IPS-NIHi11 (cell line): ENCODE data around the gene WNT1.

ENCODE experiments used
- DNase-seq: peaks from one replicate; pipeline ENCODE4 v3.0.0; 2012; ENCODE audit warnings: mixed read lengths, low spot score

Gene WNT1

DNA sequence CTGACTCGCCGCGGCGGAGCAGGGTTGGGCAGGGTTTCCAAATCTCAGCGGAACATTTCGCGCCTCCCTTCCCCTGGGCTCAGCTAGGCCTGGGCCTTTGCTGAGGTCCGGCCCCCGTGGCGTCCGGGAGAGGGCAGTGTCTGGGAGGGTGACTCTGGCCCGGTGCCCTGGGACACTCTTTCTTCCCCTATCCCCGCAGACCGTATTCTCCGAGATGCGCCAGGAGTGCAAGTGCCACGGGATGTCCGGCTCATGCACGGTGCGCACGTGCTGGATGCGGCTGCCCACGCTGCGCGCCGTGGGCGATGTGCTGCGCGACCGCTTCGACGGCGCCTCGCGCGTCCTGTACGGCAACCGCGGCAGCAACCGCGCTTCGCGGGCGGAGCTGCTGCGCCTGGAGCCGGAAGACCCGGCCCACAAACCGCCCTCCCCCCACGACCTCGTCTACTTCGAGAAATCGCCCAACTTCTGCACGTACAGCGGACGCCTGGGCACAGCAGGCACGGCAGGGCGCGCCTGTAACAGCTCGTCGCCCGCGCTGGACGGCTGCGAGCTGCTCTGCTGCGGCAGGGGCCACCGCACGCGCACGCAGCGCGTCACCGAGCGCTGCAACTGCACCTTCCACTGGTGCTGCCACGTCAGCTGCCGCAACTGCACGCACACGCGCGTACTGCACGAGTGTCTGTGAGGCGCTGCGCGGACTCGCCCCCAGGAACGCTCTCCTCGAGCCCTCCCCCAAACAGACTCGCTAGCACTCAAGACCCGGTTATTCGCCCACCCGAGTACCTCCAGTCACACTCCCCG is 3.0 kb downstream of the WNT1 start:
- peak; percentile 76 for DNase-seq

DNA sequence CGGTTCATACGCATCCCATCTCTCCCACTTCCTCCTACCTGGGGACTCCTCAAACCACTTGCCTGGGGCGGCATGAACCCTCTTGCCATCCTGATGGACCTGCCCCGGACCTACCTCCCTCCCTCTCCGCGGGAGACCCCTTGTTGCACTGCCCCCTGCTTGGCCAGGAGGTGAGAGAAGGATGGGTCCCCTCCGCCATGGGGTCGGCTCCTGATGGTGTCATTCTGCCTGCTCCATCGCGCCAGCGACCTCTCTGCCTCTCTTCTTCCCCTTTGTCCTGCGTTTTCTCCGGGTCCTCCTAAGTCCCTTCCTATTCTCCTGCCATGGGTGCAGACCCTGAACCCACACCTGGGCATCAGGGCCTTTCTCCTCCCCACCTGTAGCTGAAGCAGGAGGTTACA is 3.6 kb downstream of the WNT1 start:
- DNase-seq: no peak

DNA sequence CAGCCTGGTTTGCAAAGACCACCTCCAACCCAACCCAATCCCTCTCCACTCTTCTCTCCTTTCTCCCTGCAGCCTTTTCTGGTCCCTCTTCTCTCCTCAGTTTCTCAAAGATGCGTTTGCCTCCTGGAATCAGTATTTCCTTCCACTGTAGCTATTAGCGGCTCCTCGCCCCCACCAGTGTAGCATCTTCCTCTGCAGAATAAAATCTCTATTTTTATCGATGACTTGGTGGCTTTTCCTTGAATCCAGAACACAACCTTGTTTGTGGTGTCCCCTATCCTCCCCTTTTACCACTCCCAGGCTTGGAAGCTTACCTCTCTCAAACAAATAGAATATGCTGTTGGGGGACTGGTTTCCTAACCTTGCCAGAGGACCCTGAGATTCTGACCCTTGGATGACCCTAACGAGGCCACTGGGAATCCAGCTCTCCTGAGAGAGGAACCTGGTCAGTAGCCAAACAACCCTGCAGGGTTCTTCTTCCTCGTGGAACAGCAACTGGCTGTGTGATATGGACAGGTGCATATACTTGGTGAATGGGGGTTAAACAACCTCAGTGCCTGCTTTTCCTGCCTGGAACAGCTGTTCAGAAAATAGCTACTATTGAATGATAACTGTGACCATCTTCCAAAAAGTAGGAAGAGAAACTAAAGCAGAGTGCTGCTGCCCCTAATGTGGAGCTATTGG is 4.4 kb downstream of the WNT1 start:
- DNase-seq: no peak

DNA sequence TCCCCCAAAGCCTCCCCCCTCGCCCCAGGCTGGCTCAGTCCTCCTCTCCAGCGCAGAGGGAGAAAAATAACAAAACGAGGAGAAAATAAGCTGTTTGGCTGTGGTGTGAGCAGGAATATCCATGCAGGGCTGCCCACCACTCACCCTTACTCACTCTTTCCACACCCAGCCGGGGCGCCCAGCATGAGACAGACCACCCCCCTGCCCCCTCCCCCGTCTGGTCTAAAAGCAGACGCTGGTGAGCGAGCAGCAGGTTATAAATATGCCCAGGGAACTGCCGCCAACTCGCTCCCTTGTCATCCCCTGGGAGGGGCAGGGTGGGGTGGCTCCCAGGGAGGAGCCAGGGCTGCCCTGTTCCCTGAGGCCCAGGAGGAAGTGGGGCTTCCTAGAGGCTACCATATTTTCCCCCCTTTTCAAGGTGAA is 7.4 kb downstream of the WNT1 start:
- no peak for DNase-seq

DNA sequence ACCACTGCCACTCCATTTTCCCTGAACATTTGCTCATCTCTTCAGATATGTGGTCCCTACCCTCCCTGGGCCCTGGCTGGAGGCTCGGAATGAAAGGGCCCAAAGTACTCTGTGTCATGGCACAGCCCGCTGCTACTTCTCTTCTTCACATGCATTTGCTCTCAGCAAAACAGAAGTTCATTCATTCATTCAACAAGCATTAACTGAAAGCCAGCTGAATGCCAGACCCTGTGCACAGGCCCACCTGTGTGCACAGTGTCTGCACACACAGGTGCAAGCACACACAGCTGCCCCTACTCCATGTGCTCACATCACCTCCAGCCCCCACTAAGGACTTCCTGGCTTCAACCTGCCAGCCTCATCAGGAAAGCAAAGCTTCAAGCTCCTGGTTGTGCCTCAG is 7.8 kb downstream of the WNT1 start:
- no peak for DNase-seq

DNA sequence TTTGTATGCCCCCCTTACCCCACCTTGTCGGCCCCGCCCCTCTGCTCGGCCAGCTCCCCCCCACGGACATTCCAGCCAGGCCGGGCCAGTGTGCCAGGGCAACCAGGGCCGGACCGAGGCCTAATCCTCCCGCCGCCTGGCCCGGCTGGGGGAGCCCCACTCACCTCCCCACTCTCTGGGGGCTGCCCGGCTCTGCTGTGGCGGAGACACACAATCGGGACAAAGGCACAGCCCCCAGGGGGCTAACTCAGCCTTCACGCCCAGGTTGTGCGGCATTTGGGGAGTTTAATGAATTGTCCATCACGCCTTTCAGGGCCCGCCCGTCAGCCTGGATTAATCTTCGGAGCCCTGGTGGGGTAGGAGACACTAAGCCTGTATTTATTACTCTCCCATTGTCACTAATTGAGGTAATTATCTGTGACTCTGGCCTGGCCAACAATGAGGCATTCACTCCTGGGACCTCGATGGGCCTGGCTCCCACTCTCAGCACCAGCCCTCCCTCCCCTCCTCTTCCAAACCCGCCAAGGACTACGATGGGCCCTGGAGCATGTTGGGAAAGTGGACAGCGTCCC is 8.7 kb downstream of the WNT1 start:
- DNase-seq: no peak

DNA sequence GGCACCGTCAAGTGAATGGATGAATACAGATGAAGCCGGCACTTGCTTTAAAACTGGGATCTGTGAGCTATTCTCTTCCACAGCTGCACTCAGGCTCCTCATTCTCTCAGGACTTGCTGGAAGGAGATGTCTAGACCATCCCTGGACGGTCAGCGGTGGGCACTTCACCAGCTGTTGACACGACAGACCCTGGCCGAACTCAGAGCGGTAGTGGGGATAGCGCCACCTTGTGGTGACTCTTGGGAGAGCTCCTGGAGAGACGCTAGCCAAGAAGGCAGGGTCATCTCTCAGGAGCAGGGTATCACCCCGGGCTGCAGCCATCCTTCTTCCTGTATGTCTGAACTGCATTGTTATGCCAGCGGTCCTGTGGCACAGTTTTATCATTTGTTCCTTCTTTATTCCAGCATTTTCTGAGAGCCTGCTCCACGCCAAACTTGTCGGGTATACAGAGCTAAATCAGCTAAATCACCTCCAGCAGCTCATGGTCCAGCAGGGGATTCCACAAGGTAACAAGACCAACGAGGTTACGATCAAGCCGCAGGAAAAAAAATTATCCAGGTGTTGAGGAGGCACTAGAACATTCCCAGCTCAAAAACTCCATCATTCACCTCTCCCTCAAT is 10.0 kb downstream of the WNT1 start:
- peak; percentile 85 for DNase-seq

DNA sequence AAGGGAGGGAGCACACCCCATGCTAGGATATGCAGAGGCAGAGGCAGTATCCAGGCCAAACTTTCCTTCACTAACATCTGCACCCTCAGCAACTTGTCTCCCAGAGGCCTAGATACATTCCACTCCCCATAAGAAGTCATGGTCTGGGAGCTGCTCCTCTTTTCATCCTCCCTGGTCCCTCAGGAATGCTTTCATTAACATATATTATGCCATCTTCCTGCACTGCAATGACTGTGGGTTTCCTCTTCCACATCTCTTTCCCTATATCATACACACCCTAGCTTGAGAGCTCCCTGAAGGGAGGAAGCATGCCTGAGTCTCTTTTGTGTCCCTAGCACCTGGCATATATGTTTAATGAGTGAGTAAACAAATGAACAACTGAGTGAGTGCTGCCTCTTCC is 12.4 kb downstream of the WNT1 start:
- DNase-seq: no peak

DNA sequence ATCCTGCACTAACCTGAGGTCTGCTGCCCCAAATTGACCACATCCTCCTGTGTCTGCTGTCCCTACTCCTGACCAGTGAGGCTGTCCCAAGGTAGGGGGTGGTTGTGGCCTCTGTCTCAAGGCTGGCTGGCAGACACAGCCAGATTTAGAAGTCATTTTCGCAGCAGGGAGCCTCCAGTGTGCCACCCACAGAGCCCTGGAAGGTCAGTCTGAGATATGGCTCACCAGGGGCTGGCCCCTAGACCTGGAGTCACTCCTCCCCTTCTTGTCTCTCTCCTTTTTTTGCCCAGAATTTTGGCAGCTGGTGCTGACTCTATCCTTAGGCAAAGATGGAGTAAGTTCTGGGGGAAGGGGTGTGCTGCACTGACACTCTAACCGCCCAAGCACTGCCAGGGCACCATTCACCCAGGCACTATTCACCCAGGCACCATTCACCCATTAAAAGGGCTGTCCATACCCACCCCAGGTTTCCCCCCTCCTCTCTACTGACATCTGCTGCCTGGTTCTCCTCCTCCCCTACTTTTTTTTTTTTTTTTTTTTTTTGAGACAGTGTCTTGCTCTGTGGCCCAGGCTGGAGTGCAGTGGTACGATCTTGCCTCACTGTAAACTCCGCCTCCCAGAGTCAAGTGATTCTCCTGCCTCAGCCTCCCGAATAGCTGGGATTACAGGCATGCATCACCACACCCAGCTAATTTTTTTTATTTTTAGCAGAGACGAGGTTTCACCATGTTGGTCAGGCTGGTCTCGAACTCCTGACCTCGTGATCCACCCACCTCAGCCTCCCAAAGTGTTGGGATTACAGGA is 13.3 kb downstream of the WNT1 start:
- no peak for DNase-seq

DNA sequence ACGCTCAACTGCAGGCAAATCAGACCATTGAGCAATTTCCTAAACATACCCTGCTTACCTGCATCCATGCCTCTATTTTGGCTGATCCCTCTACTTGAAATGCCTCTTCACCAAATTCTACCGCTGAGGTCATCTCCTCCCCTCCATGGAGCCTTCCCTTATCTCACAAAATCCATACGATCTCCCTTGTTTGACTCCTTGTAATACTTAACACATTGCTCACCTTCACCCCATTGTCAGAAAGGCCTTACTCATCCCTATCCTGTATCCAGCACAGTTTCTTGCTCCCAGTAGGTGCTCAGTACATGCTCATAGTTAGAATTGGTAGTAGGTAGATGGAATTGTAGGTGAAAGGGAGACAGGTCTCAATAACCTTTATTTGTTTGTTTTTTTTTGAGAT is 15.7 kb downstream of the WNT1 start:
- DNase-seq: no peak

DNA sequence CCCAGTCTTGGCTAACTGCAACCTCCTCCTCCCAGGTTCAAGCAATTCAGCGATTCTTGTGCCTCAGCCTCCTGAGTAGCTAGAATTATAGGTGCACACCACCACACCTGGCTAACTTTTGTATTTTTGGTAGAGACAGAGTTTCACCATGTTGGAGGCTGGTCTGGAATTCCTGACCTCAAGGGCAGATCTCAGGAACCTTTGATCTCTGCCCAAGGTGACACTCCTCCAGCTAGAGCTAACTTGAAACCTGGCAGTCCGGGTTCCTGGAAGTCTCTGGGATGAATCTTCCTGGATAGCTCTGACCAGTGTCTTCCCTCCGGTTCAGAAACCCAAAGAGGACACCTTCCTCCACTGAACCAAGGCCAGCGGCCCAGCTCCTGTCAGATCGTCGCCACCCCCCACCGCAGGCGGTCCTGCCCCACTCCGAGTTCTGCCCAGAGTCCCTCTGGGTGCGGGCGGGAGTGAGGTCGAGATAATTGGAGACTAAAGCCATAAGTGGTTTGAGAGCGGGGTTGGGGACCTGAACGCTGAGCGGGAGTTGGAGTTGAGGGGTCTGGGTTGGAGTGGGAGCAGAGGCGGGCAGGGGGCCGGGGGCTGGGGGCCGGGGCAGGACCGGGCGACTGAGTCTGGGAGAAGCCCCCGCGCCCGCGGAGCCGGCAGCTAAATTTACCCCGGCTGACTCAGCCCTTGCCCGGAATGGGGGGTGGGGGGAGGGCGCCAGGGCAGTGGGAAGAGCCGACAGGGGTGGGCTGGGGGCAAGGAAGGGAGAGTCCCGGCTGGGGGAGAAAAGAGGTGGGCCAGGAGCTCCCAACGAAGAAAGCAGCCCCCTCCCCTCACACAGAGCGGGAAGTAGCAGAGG is 16.3 kb downstream of the WNT1 start:
- DNase-seq: no peak

DNA sequence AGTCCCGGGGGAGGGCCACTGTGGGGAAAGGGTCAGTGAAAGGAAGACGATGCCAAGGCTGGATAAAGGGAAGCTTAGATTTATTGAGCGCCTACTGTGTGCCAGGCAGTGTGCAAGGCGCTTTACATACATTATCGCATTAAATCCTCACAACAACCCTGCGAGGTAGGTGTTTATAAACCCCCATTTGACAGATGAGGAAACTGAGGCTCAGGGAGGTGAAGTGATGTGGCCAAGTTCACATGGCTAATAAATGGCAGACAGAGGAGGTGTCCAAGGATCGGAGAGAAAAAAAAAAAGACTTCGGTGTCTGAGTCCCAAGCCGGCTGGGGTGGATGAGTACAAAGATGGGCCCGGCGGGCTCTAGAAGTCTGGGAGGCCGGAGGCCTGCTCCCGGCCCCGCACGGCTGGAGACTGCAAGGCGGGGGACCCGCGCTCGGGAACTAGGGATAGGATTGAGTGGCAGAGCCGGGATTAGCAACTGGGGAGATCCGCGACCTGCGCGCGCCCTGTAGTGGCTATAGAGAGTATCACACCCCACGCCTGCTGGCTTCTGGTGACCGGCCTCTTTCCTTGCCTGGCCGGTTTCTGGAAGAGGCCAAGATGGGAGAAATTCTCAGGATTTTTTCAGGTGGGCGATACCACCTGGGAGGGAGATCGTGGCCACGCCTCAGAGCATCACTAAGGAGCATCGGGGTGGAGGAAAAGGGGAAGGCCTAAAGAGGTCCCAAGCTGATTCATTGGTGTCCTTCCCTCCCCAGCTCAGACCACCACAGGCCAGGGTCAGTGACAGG is 17.2 kb downstream of the WNT1 start:
- peak; percentile 99 for DNase-seq

DNA sequence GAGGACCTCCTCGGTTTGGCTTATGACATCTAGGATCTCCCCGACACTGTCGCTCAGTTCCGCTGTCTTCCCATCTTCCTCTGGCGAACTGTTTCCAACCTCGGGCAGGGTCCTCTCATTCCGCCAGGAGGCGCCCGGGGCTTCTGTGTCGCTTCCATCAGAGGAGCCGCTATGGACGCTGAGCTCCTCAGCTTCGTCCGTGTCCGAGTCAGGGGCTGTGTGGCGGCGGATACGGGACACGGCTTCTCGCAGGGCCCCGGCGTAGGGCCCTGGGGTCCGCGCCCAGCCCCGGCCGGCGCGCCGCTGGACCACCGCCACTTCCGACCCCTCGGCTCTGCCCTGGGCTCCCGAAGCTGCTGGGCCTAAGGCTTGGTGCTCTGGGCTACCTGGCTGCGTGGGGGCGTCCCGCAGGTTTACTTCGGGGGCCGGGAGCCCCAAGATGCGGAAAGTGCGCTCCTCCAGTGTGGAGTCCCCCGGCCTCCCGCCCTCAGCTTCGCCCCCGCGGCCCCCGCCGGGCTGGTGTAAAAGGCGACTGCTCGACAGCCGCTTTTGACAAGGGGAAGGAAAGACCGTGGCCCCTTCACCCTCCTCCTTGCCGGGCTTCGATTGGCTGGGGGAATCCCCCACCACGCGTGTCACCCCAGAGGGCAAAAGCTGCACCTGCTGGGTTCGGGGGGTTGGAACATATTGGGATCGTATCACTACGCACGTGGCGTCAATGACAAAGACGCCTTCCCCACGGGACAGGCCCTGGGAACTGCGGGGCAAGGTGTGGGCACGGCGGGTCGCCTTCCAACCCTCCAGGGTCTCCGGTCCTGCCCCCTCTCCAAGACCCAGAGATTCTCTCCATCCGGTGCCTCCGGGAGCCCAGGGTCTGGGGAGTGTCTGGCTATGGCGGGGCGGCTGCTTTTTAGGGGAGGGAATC is 18.9 kb downstream of the WNT1 start:
- peak; percentile 86 for DNase-seq

DNA sequence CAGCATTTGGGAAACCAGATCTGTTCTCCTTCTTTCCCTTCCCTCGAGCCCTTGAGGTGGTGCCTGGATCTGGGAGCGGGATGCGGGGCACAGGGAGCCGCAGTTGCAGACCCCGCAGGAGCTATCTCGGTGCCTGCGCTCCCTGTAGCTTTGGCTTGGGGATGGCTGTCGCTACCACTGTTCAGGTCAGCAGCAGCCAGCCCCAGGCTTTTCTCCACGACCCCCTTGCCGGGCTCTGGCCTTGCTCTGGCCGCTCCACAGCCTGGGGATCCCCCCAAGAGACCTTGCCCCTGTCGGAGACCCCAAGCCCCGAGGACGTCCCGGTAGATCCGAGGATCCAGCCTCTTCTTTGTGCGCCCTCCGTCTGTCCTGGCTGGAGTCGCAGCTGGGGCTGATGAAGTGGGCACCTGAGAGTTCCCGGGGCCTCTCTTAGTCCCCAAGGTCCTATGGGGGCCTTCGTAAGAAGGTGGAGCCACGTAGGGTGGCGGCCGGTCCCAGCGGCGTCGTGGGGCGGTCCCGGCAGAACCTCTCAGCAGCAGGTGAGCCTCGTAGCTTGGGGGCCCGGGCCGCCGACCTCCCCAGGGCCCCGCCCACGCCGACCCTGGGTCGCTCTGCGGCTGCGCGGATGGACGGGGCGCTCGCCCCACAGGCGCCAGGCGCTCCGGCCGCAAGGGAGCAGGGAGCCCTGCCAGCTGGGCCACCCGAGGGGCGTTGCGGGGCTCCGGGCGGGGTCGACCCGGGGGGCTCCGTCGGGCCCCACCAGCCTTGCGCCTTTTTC is 19.8 kb downstream of the WNT1 start:
- peak; percentile 85 for DNase-seq

DNA sequence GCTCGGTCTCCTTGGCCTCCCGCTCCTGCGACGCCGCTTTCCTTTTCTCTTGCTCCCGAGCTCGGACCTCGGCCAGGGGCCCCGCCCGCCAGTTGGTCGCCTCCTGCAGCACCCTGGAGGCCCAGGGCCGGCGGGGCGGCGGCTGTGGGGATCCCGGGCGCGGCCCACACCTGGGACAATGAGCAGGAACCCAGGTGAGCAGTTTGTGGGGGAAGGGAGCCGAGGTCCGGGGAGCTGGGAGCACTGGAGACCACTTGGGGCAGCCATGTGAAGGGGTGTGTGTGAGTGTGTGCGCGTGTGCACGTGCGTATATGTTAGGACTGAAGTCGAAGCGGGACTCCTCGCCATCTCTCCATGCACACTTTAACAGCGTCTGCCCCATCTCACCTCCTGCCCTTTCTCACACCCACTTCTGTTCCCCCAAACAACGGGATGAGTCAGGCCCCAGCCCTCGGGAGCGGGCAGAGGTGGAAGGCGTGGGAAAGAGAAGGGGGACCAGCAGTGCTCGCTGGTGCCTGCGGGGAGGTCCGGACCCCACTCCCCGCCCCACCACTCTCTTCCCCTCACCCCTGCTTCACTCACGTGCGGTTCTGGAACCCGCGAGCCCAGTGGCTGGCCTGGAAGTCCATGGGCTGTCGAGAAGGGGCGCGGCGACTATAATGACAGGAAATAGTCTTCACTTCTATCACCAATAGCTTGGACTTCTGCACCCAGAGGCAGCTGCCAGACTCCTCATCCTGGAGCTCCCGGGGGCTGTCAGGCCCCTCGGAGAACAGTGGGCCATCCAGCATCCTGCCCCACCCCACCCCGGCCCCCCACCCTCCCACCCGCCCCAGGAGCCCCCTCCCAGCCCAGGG is 20.6 kb downstream of the WNT1 start:
- DNase-seq: no peak

DNA sequence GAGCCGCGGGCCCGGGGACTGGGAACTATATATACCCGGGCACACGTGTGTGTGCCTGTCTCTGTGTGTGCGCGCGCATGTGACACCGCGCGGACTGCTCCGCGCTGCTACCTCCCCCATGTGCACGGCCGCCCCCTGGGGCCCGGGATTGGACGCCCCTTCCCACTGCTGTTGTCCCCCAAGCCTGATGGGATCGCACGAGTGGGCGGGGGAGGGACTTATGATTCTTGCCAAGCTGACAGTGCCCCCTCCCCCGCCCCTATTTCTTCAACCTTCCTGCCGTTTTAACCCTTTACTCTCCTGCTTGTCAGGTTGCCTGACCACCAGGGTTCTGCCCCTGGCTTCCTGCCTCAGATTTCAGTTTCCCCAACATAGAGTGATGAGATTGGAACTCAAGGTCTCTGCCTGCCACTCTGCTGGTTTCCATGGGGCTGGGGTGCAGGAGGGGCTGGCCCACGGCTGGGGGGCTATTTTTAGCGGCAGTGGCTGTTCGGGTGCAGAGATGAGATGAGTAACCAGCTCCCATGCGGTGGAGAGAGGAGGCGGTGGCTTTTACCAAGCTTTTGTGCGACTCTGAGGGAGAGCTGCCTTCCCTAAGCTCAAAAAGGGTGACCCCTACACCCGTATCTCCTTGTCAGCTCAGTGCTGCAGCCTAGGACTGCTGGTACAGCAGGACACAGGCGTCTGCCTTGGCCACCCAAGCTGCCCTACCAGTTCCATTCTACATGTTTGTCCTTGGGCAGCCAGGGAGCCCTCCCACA is 21.4 kb downstream of the WNT1 start, which contains the start of gene DDN:
DDN (minus strand) TSS at position 5 of the 761 bp plus-strand sequence. CDS start 88 bp downstream, outside the sequence.
- DNase-seq: peak; percentile 56
